ENCODE data around the gene RTL9. TPM values are rescaled to one million over a fixed set of nuclear protein-coding genes. Genes with fewer than 3 reads are reported as not detected.
"Not testable (repeated sequence)": the region's sequence is repeated elsewhere in the genome, so short reads cannot be mapped to it uniquely, and the experiment has no call there.

The RTL9 gene
- polyA plus RNA-seq, 1 of the 3 experiments (the other 2 are of a cell fraction): 0.02 TPM

- TF ChIP-seq ZBTB33 (IDR thresholded peaks at IDR 0.05; ENCODE audit: borderline replicate concordance, low read depth) (no peak), RXRA (IDR thresholded peaks at IDR 0.05; ENCODE audit: borderline replicate concordance, low read depth) (no peak)
These were observed 27.1 kb upstream of the RTL9 start (continued) for GRCh38 chrX:110331444-110332030.

GRCh38 chrX:110333458-110333857, 25.2 kb upstream of the RTL9 start:
- H3K9ac ChIP-seq; H3K36me3 ChIP-seq (replicated peaks in 1 of 2; ENCODE audit: control insufficient read depth in 1 of 2, insufficient read depth in 2 of 2, low read length in 1 of 2); H3K79me2 ChIP-seq (ENCODE audit: insufficient read depth); POLR2A ChIA-PET; H3K9me3 ChIP-seq; H3K27me3 ChIP-seq (ENCODE audit: insufficient read depth); CTCF ChIA-PET; H3F3A ChIP-seq (replicated peaks; ENCODE audit: insufficient read depth); DNase-seq; H3K4me3 ChIP-seq (ENCODE audit: low read depth in 2 of 2, low read length in 1 of 2); H3K9me2 ChIP-seq; H3K4me2 ChIP-seq; H3K27ac ChIP-seq (ENCODE audit: low read depth in 2 of 2, low read length in 1 of 2); H2AFZ ChIP-seq (ENCODE audit: low read depth); H3K4me1 ChIP-seq (ENCODE audit: control insufficient read depth in 1 of 2, insufficient read depth in 2 of 2, low read depth in 1 of 2, low read length in 1 of 2); H4K20me1 ChIP-seq (ENCODE audit: insufficient read depth): not testable (repeated sequence)
- 45% methylated on average over 1 of the region's 1 CpG for WGBS (ENCODE audit: low lambda C conversion rate)

GRCh38 chrX:110338935-110339334, 19.7 kb upstream of the RTL9 start:
- ChIA-PET POLR2A (no interaction called here), CTCF (no interaction called here)
- Histone ChIP-seq H3K79me2 (ENCODE audit: insufficient read depth) (no peaks in the 10 kb centered on the region), H3K9me3 (no peaks in the 10 kb centered on the region), H3K4me1 (ENCODE audit: control insufficient read depth in 1 of 2, insufficient read depth in 2 of 2, low read depth in 1 of 2, low read length in 1 of 2) (no peaks in the 10 kb centered on the region), H3F3A (replicated peaks; ENCODE audit: insufficient read depth) (peaks cover 6% of the 10 kb centered on the region), H3K36me3 (replicated peaks in 1 of 2; ENCODE audit: control insufficient read depth in 1 of 2, insufficient read depth in 2 of 2, low read length in 1 of 2) (no peaks in the 10 kb centered on the region), H2AFZ (ENCODE audit: low read depth) (no peak overlapping the region), H3K4me2 (no peak overlapping the region), H3K27ac (ENCODE audit: low read depth in 2 of 2, low read length in 1 of 2) (no peak overlapping the region), H3K9ac (no peak overlapping the region), H3K9me2 (no peaks in the 10 kb centered on the region), H3K4me3 (ENCODE audit: low read depth in 2 of 2, low read length in 1 of 2) (no peak overlapping the region), H4K20me1 (ENCODE audit: insufficient read depth) (no peaks in the 10 kb centered on the region), H3K27me3 (ENCODE audit: insufficient read depth) (no peaks in the 10 kb centered on the region)
- TF ChIP-seq TAF1 (IDR thresholded peaks at IDR 0.05; ENCODE audit: borderline replicate concordance, low read depth, low read length): no peak
- no peak for TF ChIP-seq EP300 (IDR thresholded peaks at IDR 0.05; ENCODE audit: borderline replicate concordance in 1 of 2, low read depth in 1 of 2, low read length in 1 of 2)
- no peak for TF ChIP-seq TEAD4 (IDR thresholded peaks at IDR 0.05; ENCODE audit: borderline replicate concordance, insufficient read depth)
- 64% methylated on average over 4 of the region's 4 CpGs for WGBS (ENCODE audit: low lambda C conversion rate)
- no peak for DNase-seq

Data from SK-N-SH (cell line).